NCI-H1092 treated with DMSO at 0.1 percent for 48 hours (cell line): ENCODE measurements around the gene EPOP.

ENCODE experiments used
- DNase-seq: peaks from one replicate; lab custom pipeline; 2025; lab: John Stamatoyannopoulos, UW

The EPOP gene

GRCh38 chr17:38674749-38675615 lies at the start of gene EPOP:
EPOP (minus strand) TSS chr17:38674957; CDS start chr17:38674495, 462 bp downstream.
- peak; percentile 84 for DNase-seq

GRCh38 chr17:38721802-38722201 lies 47.0 kb upstream of the EPOP start:
- DNase-seq = no peak

GRCh38 chr17:38720941-38721340 lies 46.2 kb upstream of the EPOP start:
- no peak for DNase-seq

- DNase-seq = no peak
These were observed 45.3 kb upstream of the EPOP start for GRCh38 chr17:38719943-38720641.

GRCh38 chr17:38719289-38719942 lies 44.7 kb upstream of the EPOP start:
- DNase-seq = no peak

GRCh38 chr17:38717139-38717745 lies 42.5 kb upstream of the EPOP start:
- no peak for DNase-seq

- DNase-seq = no peak
These were observed 41.7 kb upstream of the EPOP start for GRCh38 chr17:38716368-38717005.

GRCh38 chr17:38715216-38715943 lies 40.6 kb upstream of the EPOP start:
- DNase-seq = no peak

- DNase-seq = no peak
These were observed 38.8 kb upstream of the EPOP start for GRCh38 chr17:38713456-38714075.

GRCh38 chr17:38712593-38712992 lies 37.8 kb upstream of the EPOP start:
- no peak for DNase-seq

GRCh38 chr17:38711792-38712571 lies 37.2 kb upstream of the EPOP start:
- no peak for DNase-seq

- no peak for DNase-seq
These were observed 36.2 kb upstream of the EPOP start for GRCh38 chr17:38710985-38711384.

GRCh38 chr17:38710604-38710962 lies 35.8 kb upstream of the EPOP start:
- DNase-seq = no peak

- DNase-seq = no peak
These were observed 35.3 kb upstream of the EPOP start for GRCh38 chr17:38709864-38710603.

- no peak for DNase-seq
These were observed 34.5 kb upstream of the EPOP start for GRCh38 chr17:38709104-38709820.

GRCh38 chr17:38707678-38708351 lies 33.1 kb upstream of the EPOP start:
- no peak for DNase-seq

GRCh38 chr17:38706505-38707216 lies 31.9 kb upstream of the EPOP start:
- DNase-seq = no peak
